ENCODE results near the gene CCDC137. TPM values are rescaled to one million over a fixed set of nuclear protein-coding genes. Genes with fewer than 3 reads are reported as not detected.

Gene CCDC137
- total RNA-seq, 1 donor from 2014 or later = 22.4 TPM

DNA sequence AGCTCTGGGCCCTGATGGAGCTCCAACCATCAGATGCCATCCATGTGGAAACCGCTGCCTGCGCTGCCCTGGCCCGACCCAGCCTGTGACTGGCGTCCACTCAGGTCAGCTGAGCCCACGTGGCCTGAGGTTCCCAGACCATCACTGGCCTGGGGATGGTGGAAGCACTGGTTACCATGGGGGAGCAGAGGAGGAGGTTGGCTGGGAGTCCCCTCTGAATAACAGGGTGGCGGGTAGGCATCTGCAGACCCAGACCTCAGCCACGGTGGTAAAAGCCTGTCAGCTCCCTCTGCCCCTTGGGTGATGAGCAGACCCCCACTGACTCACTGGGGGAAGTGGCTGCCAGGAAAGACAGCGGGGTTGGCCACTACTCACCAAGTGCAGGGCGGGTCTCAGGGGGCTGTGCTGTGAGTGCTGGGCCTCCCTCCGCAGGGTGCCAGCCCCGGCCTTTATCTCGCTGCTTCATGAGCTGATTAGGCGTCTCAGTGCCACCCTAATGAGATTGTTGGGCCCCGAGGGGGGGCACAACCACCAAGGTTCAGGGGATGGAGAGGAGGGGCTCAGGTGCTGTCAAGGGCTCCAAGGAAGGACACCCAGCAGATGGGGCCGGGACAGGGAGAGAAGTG lies 10.3 kb upstream of the CCDC137 start, which contains the start of gene PDE6G:
Gene PDE6G, minus strand, starts transcription at position 425 of the 626 bp plus-strand sequence. CDS start 3,237 bp downstream, outside the sequence.
- H2AFZ ChIP-seq (replicated peaks) = no peak within 1 kb of the TSS
- no peaks in the 10 kb centered on the region for H3K27me3 ChIP-seq
- no peaks in the 10 kb centered on the region for H3K4me1 ChIP-seq
- Mint-ChIP-seq H3K4me1 (peaks cover 15% of the 10 kb centered on the region), H3K36me3 (no peaks in the 10 kb centered on the region), H3K4me3 (peak within 1 kb of the TSS; percentile 13), H3K9me3 (no peaks in the 10 kb centered on the region), H3K27ac (peak within 1 kb of the TSS; percentile 25), H3K27me3 (ENCODE audit: insufficient read depth, low read depth) (peaks cover 4% of the 10 kb centered on the region)
- H3K27ac ChIP-seq = no peak within 1 kb of the TSS
- no peaks in the 10 kb centered on the region for H3K36me3 ChIP-seq
- no peaks in the 10 kb centered on the region for H3F3A ChIP-seq (ENCODE audit: low read depth)
- H4K20me1 ChIP-seq (ENCODE audit: low read depth) = no peaks in the 10 kb centered on the region
- H3K79me2 ChIP-seq (ENCODE audit: low read depth) = no peaks in the 10 kb centered on the region
- H3K4me2 ChIP-seq = no peak within 1 kb of the TSS
- no peak within 1 kb of the TSS for H3K9ac ChIP-seq
- TF ChIP-seq EZH2phosphoT487 (IDR thresholded peaks at IDR 0.05) = no peak
- DNase-seq (ENCODE audit: low spot score) = no peak
- H3K9me3 ChIP-seq (ENCODE audit: low read depth) = no peaks in the 10 kb centered on the region
- H3K4me3 ChIP-seq = no peak within 1 kb of the TSS

- Histone ChIP-seq H3K9me3 (ENCODE audit: low read depth) (no peaks in the 10 kb centered on the region), H3K9ac (no peak overlapping the region), H3K4me1 (no peaks in the 10 kb centered on the region), H3K4me2 (no peak overlapping the region), H3F3A (ENCODE audit: low read depth) (no peaks in the 10 kb centered on the region), H4K20me1 (ENCODE audit: low read depth) (no peaks in the 10 kb centered on the region), H3K36me3 (no peaks in the 10 kb centered on the region), H3K27me3 (no peaks in the 10 kb centered on the region), H3K79me2 (ENCODE audit: low read depth) (no peaks in the 10 kb centered on the region), H3K4me3 (no peak overlapping the region), H3K27ac (no peak overlapping the region), H2AFZ (replicated peaks) (no peak overlapping the region)
- no peak overlapping the region for H3K4me3 Mint-ChIP-seq
- H3K27ac Mint-ChIP-seq = no peak overlapping the region
- no peak for DNase-seq (ENCODE audit: low spot score)
- no peaks in the 10 kb centered on the region for H3K36me3 Mint-ChIP-seq
- TF ChIP-seq EZH2 (IDR thresholded peaks at IDR 0.05) = no peak
- TF ChIP-seq CTCF (IDR thresholded peaks at IDR 0.05) = no peak
- no peak for TF ChIP-seq EZH2phosphoT487 (IDR thresholded peaks at IDR 0.05)
- H3K27me3 Mint-ChIP-seq (ENCODE audit: insufficient read depth, low read depth) = peaks cover 2% of the 10 kb centered on the region
- peaks cover 14% of the 10 kb centered on the region for H3K4me1 Mint-ChIP-seq
- no peaks in the 10 kb centered on the region for H3K9me3 Mint-ChIP-seq
These were observed 9.7 kb upstream of the CCDC137 start for GRCh38 chr17:81656835-81657234.

- TF ChIP-seq EZH2phosphoT487 (IDR thresholded peaks at IDR 0.05) (no peak), CTCF (IDR thresholded peaks at IDR 0.05) (no peak), EZH2 (IDR thresholded peaks at IDR 0.05) (no peak)
- Mint-ChIP-seq H3K9me3 (no peaks in the 10 kb centered on the region), H3K36me3 (no peaks in the 10 kb centered on the region), H3K27ac (no peak overlapping the region), H3K4me1 (peaks cover 3% of the 10 kb centered on the region), H3K4me3 (no peak overlapping the region), H3K27me3 (ENCODE audit: insufficient read depth, low read depth) (no peaks in the 10 kb centered on the region)
- Histone ChIP-seq H3K9me3 (ENCODE audit: low read depth) (no peaks in the 10 kb centered on the region), H3K79me2 (ENCODE audit: low read depth) (no peaks in the 10 kb centered on the region), H3K4me3 (no peak overlapping the region), H3K27ac (no peak overlapping the region), H3F3A (ENCODE audit: low read depth) (no peaks in the 10 kb centered on the region), H2AFZ (replicated peaks) (no peak overlapping the region), H3K9ac (no peak overlapping the region), H3K4me1 (no peaks in the 10 kb centered on the region), H4K20me1 (ENCODE audit: low read depth) (no peaks in the 10 kb centered on the region), H3K27me3 (no peaks in the 10 kb centered on the region), H3K4me2 (no peak overlapping the region), H3K36me3 (no peaks in the 10 kb centered on the region)
- no peak for DNase-seq (ENCODE audit: low spot score)
These were observed 7.5 kb upstream of the CCDC137 start for GRCh38 chr17:81659038-81659437.

DNA sequence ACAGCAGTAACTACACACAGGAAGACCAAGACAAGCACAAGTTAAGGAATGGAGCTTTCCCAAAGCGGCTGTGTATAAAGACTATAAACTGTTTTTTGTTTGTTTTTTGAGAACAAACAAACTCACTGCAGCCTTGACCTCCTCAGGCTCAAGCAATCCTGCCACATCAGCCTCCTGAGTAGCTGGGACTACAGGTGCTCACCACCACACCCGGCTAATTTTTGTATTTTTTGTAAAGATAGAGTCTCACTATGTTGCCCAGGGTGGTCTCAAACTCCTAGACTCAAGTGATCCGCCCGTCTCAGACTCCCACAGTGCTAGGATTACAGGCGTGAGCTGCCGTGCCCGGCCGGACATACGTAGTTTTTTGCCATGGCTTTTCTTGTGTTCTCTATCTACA lies 6.1 kb upstream of the CCDC137 start:
- Mint-ChIP-seq H3K4me1 (peaks cover 4% of the 10 kb centered on the region), H3K27me3 (ENCODE audit: insufficient read depth, low read depth) (no peaks in the 10 kb centered on the region)

More for the DNA sequence above, 6.1 kb upstream of the CCDC137 start:
- TF ChIP-seq EZH2 (IDR thresholded peaks at IDR 0.05) (no peak), CTCF (IDR thresholded peaks at IDR 0.05) (no peak), EZH2phosphoT487 (IDR thresholded peaks at IDR 0.05) (no peak)
- H3K27ac Mint-ChIP-seq = no peak overlapping the region
- Histone ChIP-seq H3K36me3 (no peaks in the 10 kb centered on the region), H3K27ac (no peak overlapping the region), H3K4me1 (peaks cover under 1% of the 10 kb centered on the region), H3K4me2 (no peak overlapping the region), H4K20me1 (ENCODE audit: low read depth) (no peaks in the 10 kb centered on the region), H2AFZ (replicated peaks) (no peak overlapping the region), H3K9ac (no peak overlapping the region), H3K9me3 (ENCODE audit: low read depth) (no peaks in the 10 kb centered on the region), H3K27me3 (no peaks in the 10 kb centered on the region), H3K4me3 (no peak overlapping the region), H3K79me2 (ENCODE audit: low read depth) (peaks cover 7% of the 10 kb centered on the region), H3F3A (ENCODE audit: low read depth) (peaks cover under 1% of the 10 kb centered on the region)
- no peak for DNase-seq (ENCODE audit: low spot score)
- H3K36me3 Mint-ChIP-seq = no peaks in the 10 kb centered on the region
- H3K4me3 Mint-ChIP-seq = no peak overlapping the region
- H3K9me3 Mint-ChIP-seq = no peaks in the 10 kb centered on the region

All from neural progenitor cell (in vitro differentiated cells).